HL-60 (cell line): ENCODE results near the gene COQ5.

ENCODE experiments used
- DNase-seq, 2 experiments: peaks; one replicate each; pipeline ENCODE4 v3.0.0-alpha.2; 2010 to 2020; ENCODE audit warnings: low read depth in 1 of 2, low spot score in 1 of 2
- H3K27ac ChIP-seq: fragments of 250-450 bp; sonication (Bioruptor Pico); replicated peaks from 2 replicates; pipeline ENCODE4 v1.5.1; 2020; ENCODE audit warnings: mild to moderate bottlenecking, moderate library complexity
- H3K27me3 ChIP-seq: fragments of 250-450 bp; sonication (Bioruptor Pico); 2 replicates; pipeline ENCODE4 v1.5.1; 2021; ENCODE audit warnings: mild to moderate bottlenecking, moderate library complexity; ENCODE audit not compliant: insufficient read depth, poor library complexity, severe bottlenecking
- H3K4me3 ChIP-seq: replicated peaks from 2 replicates; pipeline ENCODE4 v1.5.1; 2011; ENCODE audit warnings: mild to moderate bottlenecking, control low read depth, low read length; ENCODE audit not compliant: insufficient read depth
- GABPA ChIP-seq: IDR thresholded peaks from 2 replicates; pipeline ENCODE4 v1.6.1; 2012; ENCODE audit warnings: low read depth
- POLR2AphosphoS5 ChIP-seq: IDR thresholded peaks from 2 replicates; pipeline ENCODE4 v1.6.1; 2012; ENCODE audit warnings: low read depth
- SPI1 ChIP-seq: IDR thresholded peaks from 2 replicates; pipeline ENCODE4 v1.6.1; 2012; ENCODE audit warnings: low read depth, mild to moderate bottlenecking, borderline replicate concordance
- TF ChIP-seq, protein P1 (sequence below): IDR thresholded peaks from one replicate; pipeline ENCODE4 v1.5.1; 2011; ENCODE audit warnings: low read length, control low read depth, inconsistent platforms; ENCODE audit not compliant: insufficient read depth
- TF ChIP-seq, protein P2 (sequence below): IDR thresholded peaks from 2 replicates; pipeline ENCODE4 v1.6.1; 2012; ENCODE audit warnings: low read depth; ENCODE audit not compliant: insufficient replicate concordance

COQ5 gene

DNA sequence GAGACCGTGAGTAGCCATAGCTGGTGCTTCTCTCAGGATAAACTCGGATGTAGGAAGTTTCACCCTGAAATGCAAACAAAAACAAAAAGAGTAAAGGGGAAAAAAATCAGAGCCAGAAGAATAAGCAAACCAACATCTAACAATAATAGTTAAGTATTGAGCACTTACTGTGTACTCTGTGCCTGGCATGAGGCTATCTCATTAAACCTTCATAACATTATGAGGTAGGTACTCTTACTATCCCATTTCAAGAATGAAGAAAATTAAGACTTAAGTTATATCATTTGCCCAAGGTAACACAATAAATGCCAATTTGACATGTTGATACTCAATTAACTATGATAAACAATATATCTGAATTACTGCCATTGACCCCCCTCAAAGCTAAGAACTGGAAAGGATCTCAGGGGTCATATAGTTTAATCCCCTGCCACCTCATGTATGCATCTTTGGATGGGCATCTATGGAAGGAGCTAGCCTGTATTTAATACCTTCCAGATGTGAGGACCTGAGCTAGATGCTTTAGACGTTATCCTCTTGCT, 66.8 kb downstream of the COQ5 start:
- Histone ChIP-seq H3K27me3 (no peaks in the 10 kb centered on the region), H3K4me3 (no peak overlapping the region), H3K27ac (no peak overlapping the region)
- no peak for DNase-seq
- TF ChIP-seq GABPA (no peak), SPI1 (no peak), POLR2AphosphoS5 (no peak)
- TF ChIP-seq, protein P1, sequence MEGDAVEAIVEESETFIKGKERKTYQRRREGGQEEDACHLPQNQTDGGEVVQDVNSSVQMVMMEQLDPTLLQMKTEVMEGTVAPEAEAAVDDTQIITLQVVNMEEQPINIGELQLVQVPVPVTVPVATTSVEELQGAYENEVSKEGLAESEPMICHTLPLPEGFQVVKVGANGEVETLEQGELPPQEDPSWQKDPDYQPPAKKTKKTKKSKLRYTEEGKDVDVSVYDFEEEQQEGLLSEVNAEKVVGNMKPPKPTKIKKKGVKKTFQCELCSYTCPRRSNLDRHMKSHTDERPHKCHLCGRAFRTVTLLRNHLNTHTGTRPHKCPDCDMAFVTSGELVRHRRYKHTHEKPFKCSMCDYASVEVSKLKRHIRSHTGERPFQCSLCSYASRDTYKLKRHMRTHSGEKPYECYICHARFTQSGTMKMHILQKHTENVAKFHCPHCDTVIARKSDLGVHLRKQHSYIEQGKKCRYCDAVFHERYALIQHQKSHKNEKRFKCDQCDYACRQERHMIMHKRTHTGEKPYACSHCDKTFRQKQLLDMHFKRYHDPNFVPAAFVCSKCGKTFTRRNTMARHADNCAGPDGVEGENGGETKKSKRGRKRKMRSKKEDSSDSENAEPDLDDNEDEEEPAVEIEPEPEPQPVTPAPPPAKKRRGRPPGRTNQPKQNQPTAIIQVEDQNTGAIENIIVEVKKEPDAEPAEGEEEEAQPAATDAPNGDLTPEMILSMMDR: no peak
- TF ChIP-seq, protein P2, sequence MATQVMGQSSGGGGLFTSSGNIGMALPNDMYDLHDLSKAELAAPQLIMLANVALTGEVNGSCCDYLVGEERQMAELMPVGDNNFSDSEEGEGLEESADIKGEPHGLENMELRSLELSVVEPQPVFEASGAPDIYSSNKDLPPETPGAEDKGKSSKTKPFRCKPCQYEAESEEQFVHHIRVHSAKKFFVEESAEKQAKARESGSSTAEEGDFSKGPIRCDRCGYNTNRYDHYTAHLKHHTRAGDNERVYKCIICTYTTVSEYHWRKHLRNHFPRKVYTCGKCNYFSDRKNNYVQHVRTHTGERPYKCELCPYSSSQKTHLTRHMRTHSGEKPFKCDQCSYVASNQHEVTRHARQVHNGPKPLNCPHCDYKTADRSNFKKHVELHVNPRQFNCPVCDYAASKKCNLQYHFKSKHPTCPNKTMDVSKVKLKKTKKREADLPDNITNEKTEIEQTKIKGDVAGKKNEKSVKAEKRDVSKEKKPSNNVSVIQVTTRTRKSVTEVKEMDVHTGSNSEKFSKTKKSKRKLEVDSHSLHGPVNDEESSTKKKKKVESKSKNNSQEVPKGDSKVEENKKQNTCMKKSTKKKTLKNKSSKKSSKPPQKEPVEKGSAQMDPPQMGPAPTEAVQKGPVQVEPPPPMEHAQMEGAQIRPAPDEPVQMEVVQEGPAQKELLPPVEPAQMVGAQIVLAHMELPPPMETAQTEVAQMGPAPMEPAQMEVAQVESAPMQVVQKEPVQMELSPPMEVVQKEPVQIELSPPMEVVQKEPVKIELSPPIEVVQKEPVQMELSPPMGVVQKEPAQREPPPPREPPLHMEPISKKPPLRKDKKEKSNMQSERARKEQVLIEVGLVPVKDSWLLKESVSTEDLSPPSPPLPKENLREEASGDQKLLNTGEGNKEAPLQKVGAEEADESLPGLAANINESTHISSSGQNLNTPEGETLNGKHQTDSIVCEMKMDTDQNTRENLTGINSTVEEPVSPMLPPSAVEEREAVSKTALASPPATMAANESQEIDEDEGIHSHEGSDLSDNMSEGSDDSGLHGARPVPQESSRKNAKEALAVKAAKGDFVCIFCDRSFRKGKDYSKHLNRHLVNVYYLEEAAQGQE: no peak

DNA sequence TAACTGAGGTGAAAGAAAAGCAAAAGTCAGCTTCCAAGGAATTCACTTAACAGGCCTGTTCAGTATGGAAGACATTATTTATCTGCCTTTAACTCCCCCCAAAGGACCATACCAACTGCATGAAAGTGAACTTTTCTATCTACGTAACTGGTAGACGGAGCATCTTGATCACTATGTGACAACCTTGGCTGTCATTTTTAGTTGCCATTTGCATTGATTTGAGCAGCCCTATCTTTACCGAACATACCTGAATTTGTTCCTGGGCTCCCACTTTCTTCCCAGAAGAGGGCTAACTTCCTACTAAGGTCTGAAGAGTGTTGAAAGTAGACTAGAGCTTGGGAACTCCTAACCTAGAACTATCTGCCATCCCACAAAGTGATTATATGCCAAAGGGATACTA, 68.8 kb downstream of the COQ5 start:
- H3K4me3 ChIP-seq: no peak overlapping the region
- TF ChIP-seq, protein P2: no peak
- TF ChIP-seq, protein P1: no peak
- no peak for TF ChIP-seq GABPA
- TF ChIP-seq SPI1: no peak
- TF ChIP-seq POLR2AphosphoS5: no peak
- no peak for DNase-seq
- no peaks in the 10 kb centered on the region for H3K27me3 ChIP-seq
- no peak overlapping the region for H3K27ac ChIP-seq

DNA sequence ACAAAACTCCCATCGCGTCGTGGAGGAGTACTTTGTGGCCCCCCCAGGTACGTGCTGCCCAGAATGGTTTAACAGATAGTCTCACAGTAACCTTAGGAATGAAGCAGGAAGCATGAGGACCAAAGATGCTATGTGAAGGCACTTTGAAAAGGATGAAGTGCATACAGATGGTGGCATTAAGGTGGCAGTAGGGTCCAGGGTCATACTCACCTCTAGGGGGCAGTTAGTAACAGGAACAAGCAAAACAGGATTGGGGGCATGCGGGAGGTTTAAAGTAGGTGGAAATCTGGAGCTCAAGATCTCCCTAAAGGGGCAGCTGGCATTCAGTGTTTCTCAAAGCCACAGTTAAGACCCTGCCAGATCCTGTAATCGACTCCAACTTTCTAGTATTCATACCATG, 71.8 kb downstream of the COQ5 start:
- H3K4me3 ChIP-seq: no peak overlapping the region
- no peak overlapping the region for H3K27ac ChIP-seq
- no peaks in the 10 kb centered on the region for H3K27me3 ChIP-seq
- DNase-seq: no peak
- TF ChIP-seq, protein P1: no peak
- TF ChIP-seq, protein P2: no peak
- TF ChIP-seq SPI1 (no peak), POLR2AphosphoS5 (no peak), GABPA (no peak)
